Epithelial cell of proximal tubule (primary cell): Measurements from ENCODE around the gene TCEAL2. TPM values are rescaled to one million over a fixed set of nuclear protein-coding genes. Genes with fewer than 3 reads are reported as not detected.
"Not testable (repeated sequence)": the region's sequence is repeated elsewhere in the genome, so short reads cannot be mapped to it uniquely, and the experiment has no call there.

ENCODE experiments used
- DNase-seq: peaks from one replicate; pipeline ENCODE4 v3.0.0-alpha.2; 2011; ENCODE audit warnings: low read depth
- H3K4me3 ChIP-seq: 2 replicates; pipeline ENCODE4 v1.5.1; 2011; ENCODE audit warnings: low read depth, mild to moderate bottlenecking, low read length
- CTCF ChIP-seq: conservative IDR thresholded peaks from 2 replicates; pipeline ENCODE4 v1.5.1; 2012; ENCODE audit warnings: low read depth, mild to moderate bottlenecking, low read length
- total RNA-seq: library from RNA; depleted of rRNA; stranded (reverse); fragments of >200 nt; gene quantifications from 2 replicates; pipeline ENCODE4 v1.2.3, GENCODE V29; 2015

Gene TCEAL2
- 0.65 and 3.6 TPM in 2 replicates for total RNA-seq

DNA sequence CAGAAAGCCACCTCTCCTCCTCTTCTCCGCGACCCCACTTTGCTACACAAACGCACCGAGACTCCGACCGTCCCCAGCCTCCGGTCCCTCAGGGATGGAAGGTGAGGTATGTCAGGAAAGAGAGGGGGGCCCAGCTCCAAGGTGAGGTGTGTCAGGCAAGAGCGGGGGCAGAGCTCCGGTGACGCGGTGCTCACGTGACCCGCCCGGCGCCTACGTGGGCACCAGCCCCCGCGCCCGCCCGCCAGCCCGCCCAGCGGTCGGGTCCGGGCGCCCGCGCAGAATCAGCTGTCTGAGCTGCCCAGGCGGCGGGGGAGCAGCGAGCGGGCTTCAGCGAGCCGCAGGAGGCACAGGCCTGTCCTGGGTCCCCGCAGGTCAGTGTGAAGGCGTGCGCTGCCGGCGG is at the start of gene TCEAL2:
TCEAL2 (plus strand) TSS at position 244 of the 400 bp plus-strand sequence. CDS start 1,152 bp downstream, outside the sequence.
- H3K4me3 ChIP-seq, DNase-seq: not testable (repeated sequence)

- TF ChIP-seq CTCF: no peak
- DNase-seq: no peak
- no peak overlapping the region for H3K4me3 ChIP-seq
These were observed 48.1 kb upstream of the TCEAL2 start for GRCh38 chrX:102077426-102077825.

GRCh38 chrX:102085706-102086105 is 39.8 kb upstream of the TCEAL2 start:
- no peak for DNase-seq
- H3K4me3 ChIP-seq: no peak overlapping the region
- TF ChIP-seq CTCF: no peak

DNA sequence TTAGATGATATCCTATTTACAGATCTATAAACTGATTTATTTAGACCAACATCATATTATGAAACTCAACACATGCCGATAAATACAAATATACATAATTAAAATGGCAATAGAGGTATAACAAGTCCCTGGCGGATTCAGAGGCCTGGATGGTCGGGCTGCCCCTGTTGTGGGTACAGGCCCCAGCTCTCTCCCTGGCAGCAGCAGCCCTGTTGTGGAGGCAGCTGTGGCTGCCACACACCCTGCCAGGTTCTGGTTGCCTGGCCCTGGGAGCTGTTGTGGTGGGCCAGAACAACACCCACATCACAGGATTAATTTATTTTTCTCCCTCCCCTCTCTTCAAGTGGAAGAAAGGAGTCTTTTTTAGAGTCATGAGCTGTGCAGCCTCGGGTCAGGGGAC is 12.1 kb upstream of the TCEAL2 start:
- DNase-seq: no peak
- TF ChIP-seq CTCF: no peak
- H3K4me3 ChIP-seq: no peak overlapping the region

GRCh38 chrX:102115748-102116147 is 9.7 kb upstream of the TCEAL2 start:
- TF ChIP-seq CTCF: no peak
- H3K4me3 ChIP-seq: no peak overlapping the region
- DNase-seq: no peak

GRCh38 chrX:102125014-102125413 is 465 bp upstream of the TCEAL2 start:
- not testable (repeated sequence) for DNase-seq, H3K4me3 ChIP-seq

DNA sequence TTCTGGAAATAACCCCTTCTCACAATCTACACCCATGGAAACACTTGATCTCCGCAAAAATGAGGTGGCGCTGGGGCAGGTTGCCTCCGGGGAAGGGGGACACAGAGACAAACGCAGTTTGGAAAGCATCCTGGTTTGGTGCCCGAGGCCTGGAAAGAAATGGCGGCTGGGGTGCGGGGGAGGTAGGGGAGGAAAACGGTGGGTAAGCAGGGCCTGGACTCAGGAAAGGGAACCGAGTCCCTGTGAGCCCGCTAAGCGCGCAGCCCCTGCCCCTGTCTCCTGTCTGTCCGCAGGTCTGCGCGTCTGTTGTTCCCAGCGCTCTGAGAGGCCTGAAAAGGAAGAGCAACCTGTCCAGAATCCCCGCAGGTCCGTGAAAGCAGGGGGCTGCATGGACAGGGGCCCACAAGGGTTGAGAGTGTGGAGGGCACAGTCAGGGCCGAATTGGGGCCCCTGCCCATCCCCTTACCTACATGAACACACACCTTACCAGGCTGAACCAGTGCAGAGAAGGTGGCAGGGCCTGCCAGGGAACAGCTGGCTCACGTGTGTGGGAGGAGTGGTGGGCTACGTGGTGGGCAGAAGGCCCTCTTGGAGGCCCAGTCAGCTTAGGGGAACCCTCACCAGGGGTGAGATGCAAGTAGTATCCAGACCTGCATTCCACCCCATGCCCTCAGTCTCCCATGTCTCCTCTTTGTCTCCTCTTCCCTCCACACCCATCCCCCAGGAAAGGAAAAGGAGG is 770 bp downstream of the TCEAL2 start:
- DNase-seq, H3K4me3 ChIP-seq: not testable (repeated sequence)

GRCh38 chrX:102126863-102127262 is 1.4 kb downstream of the TCEAL2 start:
- no peak for DNase-seq
- TF ChIP-seq CTCF: no peak
- H3K4me3 ChIP-seq: no peak overlapping the region

DNA sequence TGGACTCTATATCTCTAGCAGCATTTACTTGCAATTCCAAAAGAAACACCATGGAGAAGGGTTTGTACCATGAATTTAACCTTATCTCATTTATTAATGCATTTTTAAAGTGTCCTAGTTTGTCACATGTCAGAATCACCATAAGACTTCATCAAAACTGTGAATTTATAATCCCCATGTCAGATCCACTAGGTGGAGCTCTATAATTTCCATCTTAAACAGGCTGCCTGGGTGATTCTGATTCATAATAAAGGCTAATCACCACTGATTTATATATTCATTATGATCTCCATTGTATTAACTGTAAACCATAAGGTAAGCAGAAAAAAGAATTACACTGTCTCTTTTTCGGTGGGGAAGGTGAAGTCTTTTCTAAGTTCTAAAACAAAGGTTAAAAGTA is 4.0 kb downstream of the TCEAL2 start:
- DNase-seq: no peak
- peak; percentile 45 for TF ChIP-seq CTCF
- no peak overlapping the region for H3K4me3 ChIP-seq
